RWPE2 (cell line): ENCODE results near the gene DCAF10.

Experiments
- ATAC-seq: fragments of 200-7000 bp; cut with Tn5 transposase; 3 replicates; pipeline ENCODE4 v1.9.1; 2021; ENCODE audit warnings: low read depth
- DNase-seq: peaks from one replicate; pipeline ENCODE4 v3.0.0-alpha.2; 2020; ENCODE audit warnings: low spot score
- H3K27ac ChIP-seq: fragments of 450-650 bp; 2 replicates; pipeline ENCODE4 v1.5.1; 2017; ENCODE audit warnings: mild to moderate bottlenecking; ENCODE audit not compliant: poor library complexity, severe bottlenecking
- H3K27me3 ChIP-seq: fragments of 250-450 bp; sonication (Bioruptor Pico); 2 replicates; pipeline ENCODE4 v1.5.1; 2021; ENCODE audit warnings: mild to moderate bottlenecking, moderate library complexity; ENCODE audit not compliant: insufficient read depth, poor library complexity, severe bottlenecking
- H3K36me3 ChIP-seq: fragments of 250-450 bp; sonication (Bioruptor Pico); 2 replicates; pipeline ENCODE4 v1.5.1; 2020; ENCODE audit warnings: low read depth, mild to moderate bottlenecking, moderate library complexity
- H3K4me1 ChIP-seq: fragments of 250-450 bp; sonication (Bioruptor Pico); 2 replicates; pipeline ENCODE4 v1.5.1; 2021; ENCODE audit warnings: mild to moderate bottlenecking, moderate library complexity; ENCODE audit not compliant: insufficient read depth, poor library complexity, severe bottlenecking
- H3K4me3 ChIP-seq: fragments of 250-450 bp; sonication (Bioruptor Pico); 2 replicates; pipeline ENCODE4 v1.5.1; 2021; ENCODE audit warnings: mild to moderate bottlenecking, moderate library complexity; ENCODE audit not compliant: severe bottlenecking
- H3K9me3 ChIP-seq: fragments of 250-450 bp; sonication (Bioruptor Pico); 2 replicates; pipeline ENCODE4 v1.5.1; 2021; ENCODE audit warnings: mild to moderate bottlenecking, moderate library complexity; ENCODE audit not compliant: severe bottlenecking
- CTCF ChIP-seq: fragments of 450-650 bp; IDR thresholded peaks from one replicate; pipeline ENCODE4 v1.5.1; 2017; ENCODE audit warnings: mild to moderate bottlenecking, moderate library complexity; ENCODE audit not compliant: poor library complexity, severe bottlenecking

DCAF10 gene

GRCh38 chr9:37904445-37905130 lies 104.0 kb downstream of the DCAF10 start:
- ATAC-seq (peak; percentile 18; the same call in 2 of the 3 replicates), DNase-seq (peak; percentile 13)
- H3K27ac ChIP-seq, result peak overlapping the region; percentile 74
- H3K4me3 ChIP-seq, result peak overlapping the region; percentile 76
- peak; percentile 78 for TF ChIP-seq CTCF
- no peaks in the 10 kb centered on the region for H3K9me3 ChIP-seq
- peaks cover 17% of the 10 kb centered on the region for H3K36me3 ChIP-seq
- no peaks in the 10 kb centered on the region for H3K27me3 ChIP-seq
- H3K4me1 ChIP-seq, result peaks cover 14% of the 10 kb centered on the region

DNA sequence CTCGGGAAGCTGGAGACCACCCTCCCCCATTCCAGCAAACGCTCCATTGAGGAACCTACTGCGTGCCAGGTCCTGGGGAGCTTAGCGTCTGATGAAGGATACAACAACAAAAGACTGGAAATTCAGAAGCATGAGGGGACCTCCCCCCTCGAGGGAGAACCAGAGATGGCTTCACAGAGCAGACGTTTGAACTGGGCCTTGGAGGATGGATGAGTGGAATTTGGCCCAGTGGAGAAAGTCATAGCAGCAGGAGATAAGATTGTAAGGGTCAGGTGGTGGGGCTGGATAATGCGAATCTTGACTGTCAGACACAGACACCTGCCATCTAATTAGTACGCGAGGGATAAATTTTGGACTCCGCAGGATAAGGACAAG lies 104.5 kb downstream of the DCAF10 start:
- Histone ChIP-seq H3K9me3 (no peaks in the 10 kb centered on the region), H3K27ac (peak overlapping the region; percentile 74), H3K4me1 (peaks cover 14% of the 10 kb centered on the region), H3K36me3 (peaks cover 17% of the 10 kb centered on the region), H3K4me3 (peak overlapping the region; percentile 76), H3K27me3 (no peaks in the 10 kb centered on the region)
- ATAC-seq (no peak), DNase-seq (no peak)
- TF ChIP-seq CTCF, result no peak

- no peak for ATAC-seq
Measured at GRCh38 chr9:37905776-37906175, 105.2 kb downstream of the DCAF10 start.

DNA sequence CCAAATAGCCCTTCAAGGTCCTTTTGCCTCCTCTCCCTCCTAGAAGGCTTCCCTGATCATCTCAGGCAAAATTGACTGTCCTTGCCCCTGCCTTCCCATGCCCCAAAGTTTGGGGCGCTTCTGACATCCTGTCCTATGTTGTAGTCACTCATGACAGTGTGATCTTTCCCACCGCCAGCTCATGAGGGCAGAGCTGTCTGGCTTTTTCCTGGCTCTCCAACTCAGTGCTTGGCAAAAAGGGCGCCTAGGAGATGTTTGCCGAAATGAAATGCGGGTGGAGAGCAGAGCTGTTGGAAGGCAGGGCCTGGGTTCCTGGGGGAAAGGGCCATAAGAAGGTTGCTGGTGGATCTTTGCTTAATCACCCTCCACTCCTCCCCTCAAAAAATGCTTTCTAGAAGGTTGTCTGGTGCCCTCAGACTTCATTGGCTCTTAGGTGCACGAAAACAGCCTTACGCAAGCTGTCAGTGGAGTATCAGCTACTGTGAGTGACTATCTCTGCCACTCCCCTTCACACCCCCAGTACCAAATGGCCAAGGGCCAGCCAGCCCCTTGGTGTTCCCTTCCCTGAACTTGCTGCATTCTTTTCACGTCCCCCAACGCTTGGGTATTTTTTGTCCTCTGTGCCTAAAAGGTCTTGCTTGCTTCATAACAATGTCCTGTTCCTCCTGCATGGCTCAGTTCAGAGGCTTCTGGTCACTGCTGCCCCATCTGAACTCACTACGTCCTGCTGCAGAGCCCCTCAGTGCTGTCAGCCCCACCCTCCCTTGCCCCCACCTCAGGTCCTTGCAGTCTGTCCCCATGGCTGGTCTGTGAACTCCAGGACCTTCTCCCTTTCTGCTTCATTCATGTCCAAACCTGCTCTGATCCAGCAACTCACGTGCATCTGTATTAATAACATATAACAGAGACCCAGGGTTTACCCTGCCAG lies 106.0 kb downstream of the DCAF10 start:
- ATAC-seq, result no peak
- Histone ChIP-seq H3K4me1 (peaks cover 14% of the 10 kb centered on the region), H3K9me3 (no peaks in the 10 kb centered on the region), H3K27ac (no peak overlapping the region), H3K36me3 (peaks cover 11% of the 10 kb centered on the region), H3K4me3 (no peak overlapping the region), H3K27me3 (no peaks in the 10 kb centered on the region)
- peak; percentile 20 for DNase-seq
- no peak for TF ChIP-seq CTCF

More at GRCh38 chr9:37905776-37906175, 105.2 kb downstream of the DCAF10 start:
- no peak for DNase-seq
- no peak overlapping the region for H3K27ac ChIP-seq
- H3K9me3 ChIP-seq, result no peaks in the 10 kb centered on the region
- TF ChIP-seq CTCF, result no peak
- H3K27me3 ChIP-seq, result no peaks in the 10 kb centered on the region
- H3K36me3 ChIP-seq, result peaks cover 17% of the 10 kb centered on the region
- H3K4me1 ChIP-seq, result peaks cover 14% of the 10 kb centered on the region
- no peak overlapping the region for H3K4me3 ChIP-seq
